DMS114 treated with DMSO at 0.1 percent for 48 hours (cell line): ENCODE measurements around the gene ARHGAP10.

Source experiments
- DNase-seq: peaks from one replicate; lab custom pipeline; 2025; ENCODE audit not compliant: unreplicated experiment; lab: John Stamatoyannopoulos, UW

The ARHGAP10 gene

DNA sequence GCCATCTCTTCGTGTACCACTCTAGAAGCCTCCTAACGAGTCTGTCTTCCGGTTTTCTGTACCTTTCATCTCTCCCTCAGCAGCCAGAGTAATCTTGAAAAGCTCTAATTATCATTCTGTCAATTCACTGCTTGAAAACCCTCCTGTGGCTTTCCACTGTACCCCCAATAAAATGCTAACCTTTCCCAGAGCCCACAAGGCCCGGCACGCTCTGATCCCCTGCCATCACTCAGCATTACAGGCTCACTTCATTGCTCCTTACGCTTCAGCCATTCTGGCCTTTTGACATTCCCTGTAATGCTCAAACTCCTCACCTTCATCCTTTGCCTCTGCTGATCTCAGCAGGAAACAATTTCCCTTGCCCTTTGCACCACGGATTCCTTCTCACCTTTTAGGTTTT, 112.9 kb downstream of the ARHGAP10 start:
- DNase-seq, result no peak

GRCh38 chr4:147846318-147847155, 114.6 kb downstream of the ARHGAP10 start:
- DNase-seq, result no peak

DNA sequence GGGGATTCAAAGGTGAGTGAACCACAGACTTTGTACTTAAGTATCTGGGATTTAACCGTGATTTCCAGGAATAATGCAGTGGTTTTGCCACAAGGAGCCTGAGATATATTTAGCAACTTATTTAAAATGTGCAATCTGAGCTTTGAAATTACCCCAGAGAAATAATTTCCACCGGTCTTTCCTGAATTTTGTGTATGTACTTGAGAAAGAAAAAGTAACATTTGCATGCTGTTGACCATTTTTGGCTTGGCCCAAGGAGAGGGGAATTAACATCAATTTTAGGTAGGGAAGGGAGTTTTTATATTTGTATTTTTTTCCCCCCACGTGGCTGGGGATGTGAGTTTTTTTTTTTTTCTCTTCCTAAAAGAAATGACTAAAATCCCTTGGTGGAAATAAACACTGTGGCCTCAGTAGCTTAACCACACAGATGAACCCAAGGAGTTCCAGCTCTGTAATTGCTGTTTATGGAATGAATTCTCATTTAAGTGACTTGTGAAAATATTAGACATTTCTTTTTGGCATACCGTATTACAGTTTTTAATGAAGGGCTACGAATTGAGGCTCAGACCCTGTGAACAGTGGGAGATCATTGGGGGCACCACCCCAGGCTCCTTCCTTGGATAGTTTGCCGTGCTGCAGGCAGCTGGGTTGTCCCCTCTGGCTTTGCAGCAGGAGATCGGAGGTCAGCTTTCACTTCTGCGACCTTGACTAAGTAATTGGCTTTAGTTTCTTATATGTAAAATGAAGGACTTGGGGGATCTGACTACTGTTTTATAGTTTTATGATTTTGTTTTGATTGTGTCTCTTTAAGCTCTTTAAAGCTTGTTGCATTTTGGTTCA, 116.1 kb downstream of the ARHGAP10 start:
- DNase-seq, result no peak

- DNase-seq, result no peak
Measured at GRCh38 chr4:147848634-147849033, 116.7 kb downstream of the ARHGAP10 start.

DNA sequence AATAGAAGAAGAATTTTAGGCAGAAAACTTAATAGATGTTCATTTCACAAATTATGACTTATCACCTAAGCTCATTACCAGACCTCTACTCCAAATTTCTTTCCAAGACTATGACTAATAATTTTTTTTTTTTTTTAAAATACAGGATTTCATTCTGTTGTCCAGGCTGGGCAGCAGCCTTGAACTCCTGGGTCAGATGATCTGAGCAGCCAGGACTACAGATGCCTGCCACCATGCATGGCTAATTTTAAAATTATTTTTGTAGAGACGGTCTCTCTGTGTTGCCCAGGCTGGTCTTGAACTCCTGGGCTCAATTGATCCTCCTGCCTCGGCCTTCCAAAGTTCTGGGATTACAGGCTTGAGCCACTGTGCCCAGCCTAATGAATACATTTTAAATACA, 119.2 kb downstream of the ARHGAP10 start:
- DNase-seq, result no peak

GRCh38 chr4:147853706-147854105, 121.8 kb downstream of the ARHGAP10 start:
- no peak for DNase-seq

DNA sequence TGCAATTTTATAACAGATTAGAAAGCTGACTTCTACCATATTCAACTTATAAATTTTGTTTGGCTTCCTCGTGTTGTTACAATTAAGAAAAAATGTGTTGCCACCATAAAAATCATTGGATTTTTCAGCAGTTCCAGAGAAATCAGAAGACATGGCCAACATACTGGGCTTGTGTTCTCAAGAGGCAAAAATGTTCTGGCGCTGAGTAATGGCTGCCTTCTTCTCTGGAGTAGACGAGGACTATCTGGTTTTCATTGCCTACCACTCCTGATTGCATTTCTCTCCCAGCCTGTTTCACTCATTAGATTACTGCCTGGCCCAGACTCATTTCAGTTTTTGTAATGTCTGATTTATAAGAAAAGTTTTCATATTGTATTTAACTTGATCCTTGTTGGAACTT, 122.3 kb downstream of the ARHGAP10 start:
- DNase-seq, result no peak

- no peak for DNase-seq
Measured at GRCh38 chr4:147855571-147856009, 123.7 kb downstream of the ARHGAP10 start.

DNA sequence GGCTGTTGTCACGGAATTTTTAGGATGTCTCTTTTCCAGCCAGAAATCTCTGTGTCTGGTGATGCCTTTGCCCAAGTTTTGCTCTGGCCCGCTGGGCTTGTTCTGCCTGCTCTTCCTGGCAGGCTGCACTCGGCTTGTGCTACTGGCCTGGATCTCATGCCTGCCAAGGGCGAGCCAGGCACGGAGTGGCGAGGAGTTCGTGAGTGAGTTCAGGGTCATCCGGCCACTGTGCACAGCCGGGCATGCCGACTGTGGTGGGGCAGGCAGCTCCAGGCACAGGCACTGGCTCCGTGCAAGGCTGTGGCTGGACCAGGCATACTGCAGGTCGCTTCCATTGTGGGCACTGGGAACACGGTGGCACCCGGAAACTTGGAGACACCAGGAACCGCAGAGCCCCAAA, 129.1 kb downstream of the ARHGAP10 start:
- DNase-seq, result no peak

DNA sequence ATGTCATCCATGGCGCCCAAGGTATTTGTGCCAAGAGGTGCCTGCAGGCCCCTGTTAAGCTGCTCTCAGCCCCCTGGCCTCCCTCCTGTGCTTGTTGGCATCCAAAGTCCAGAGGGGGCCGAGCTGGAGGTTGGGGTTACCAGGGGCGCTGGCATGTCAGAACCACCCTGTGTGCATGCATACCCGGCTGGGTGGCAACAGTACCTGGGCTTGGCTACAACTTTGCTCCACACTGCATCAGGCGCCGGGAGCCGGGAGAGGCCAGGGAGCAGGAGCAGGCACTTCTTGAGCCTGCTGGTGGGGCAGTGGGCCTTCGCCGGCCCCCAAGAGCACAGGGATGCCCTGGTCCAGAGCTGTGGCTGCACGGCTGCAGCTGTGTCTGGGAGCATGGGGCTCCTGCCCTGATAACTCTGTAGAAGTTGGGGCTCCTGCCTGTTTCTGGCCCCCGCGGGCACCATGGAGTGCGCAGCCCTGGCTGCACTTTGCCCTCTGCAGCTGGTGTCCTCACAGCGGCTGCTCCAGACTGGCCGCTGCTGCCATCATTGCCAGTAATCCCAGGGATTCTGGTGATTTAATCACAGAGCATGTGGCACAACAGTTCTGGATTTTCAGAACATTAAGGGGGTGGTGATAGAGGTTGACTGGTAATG, 130.3 kb downstream of the ARHGAP10 start:
- no peak for DNase-seq

DNA sequence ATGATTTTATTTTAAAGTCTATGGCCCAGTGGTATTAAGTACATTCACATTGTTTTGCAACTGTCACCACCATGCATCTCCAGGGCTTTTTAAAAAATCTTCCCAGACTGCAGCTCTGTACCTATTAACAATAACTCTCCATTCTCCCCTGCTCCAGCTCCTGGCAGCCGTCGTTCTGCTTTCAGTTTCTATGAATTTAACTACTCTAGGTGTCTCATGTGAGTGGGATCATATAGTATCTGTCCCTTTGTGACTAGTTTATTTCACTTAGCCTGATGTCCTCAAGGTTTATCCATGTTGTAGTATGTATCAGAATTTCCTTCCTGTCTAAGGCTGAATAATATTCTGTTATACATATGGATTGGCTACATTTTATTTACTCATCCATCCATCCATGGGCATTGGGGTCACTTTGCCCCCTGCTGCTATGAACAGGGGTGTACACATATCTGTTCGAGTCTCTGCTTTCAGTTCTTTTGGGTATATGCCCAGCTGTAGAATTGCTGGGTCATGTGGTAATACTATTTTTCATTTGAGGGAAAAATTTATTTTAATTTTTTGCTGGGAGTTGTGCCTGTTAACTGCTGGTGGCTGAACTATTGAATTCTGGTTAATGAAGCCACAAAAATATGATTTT, 131.3 kb downstream of the ARHGAP10 start:
- no peak for DNase-seq

DNA sequence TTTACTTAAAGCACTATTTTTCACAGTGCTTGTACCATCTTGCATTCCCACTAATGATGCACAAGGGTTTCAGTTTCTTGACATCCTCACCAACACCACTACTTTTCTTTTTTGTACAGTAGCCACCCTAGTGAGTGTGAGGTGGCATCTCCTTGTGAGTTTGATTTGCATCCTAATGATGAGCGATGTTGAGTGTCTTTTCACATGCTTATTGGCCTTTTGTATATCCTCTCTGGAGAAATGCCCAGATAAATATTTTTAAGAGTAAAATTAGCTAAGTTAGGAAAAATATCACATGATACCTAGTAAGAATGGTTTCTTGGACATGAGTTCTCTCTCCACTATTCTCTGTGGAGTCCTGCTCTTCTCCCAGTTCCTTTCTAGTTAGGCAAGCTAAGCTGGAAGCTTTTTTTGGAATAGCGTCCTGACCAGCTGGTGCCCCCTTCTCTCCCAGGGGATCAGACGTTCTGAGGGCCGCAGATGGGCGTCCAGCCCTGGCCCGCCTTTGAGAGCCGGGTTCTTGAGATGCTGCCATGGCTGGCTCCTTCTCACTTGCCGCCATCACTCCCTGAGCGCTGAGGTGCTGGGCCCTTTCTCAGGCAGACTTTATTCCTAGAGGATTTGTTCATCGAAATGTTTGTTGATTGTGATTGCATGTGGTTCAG, 132.1 kb downstream of the ARHGAP10 start:
- DNase-seq, result no peak

DNA sequence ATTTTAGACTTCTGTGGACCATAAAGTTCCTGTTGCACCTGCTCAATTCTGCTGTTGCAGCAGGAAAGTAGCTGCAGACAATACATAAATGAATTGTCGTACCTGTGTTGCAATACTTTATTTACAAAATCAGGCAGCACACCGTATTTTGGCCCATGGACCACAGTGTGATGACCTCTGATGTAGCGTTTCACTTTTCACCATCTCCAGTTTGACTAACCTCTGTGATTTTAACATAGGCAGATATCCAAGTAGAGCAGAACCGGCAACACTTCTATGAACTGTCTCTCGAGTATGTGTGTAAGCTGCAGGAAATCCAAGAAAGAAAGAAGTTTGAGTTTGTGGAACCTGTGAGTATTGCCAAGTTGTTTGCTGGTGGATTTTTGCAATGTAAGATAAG, 132.7 kb downstream of the ARHGAP10 start:
- DNase-seq, result no peak

DNA sequence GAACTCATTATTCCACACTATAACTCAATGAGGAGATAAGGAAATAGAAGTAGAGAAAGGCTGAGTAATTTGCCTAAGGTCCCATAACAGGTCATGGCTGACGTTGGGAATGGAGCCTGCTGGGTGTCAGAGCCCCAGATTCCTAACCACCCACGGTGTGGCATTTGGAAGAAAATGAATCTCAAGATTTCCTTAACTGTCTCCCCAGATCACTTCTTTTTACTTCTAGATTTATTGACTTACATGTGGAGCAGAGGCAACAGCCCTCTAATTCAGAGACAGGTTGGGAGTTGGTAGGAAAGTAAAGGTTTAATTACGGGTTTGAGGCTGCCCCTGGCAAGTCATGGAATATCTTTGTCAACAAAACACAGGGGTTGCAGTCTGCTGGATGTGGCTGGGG, 134.0 kb downstream of the ARHGAP10 start:
- no peak for DNase-seq

- DNase-seq, result peak; percentile 69
Measured at GRCh38 chr4:147866532-147867271, 134.8 kb downstream of the ARHGAP10 start.

DNA sequence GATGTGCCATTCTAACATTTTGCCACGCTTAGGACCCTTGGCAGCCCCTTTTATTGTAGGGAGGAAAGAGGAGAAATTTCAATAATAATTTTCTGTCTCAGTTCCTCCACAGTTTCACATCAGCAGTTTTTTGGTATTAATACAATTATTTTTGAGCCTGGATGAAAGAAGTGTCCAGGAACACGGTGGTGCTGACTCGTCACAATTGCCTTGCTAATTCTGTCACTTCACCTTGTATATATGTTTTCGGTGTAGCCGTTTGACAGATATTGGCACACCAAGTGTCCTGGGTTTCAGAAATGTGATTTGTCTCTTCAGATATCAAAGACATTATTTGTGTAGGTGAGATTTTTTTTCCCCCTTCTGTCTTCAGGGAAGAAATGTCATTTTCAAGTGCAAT, 142.2 kb downstream of the ARHGAP10 start:
- DNase-seq, result no peak

DNA sequence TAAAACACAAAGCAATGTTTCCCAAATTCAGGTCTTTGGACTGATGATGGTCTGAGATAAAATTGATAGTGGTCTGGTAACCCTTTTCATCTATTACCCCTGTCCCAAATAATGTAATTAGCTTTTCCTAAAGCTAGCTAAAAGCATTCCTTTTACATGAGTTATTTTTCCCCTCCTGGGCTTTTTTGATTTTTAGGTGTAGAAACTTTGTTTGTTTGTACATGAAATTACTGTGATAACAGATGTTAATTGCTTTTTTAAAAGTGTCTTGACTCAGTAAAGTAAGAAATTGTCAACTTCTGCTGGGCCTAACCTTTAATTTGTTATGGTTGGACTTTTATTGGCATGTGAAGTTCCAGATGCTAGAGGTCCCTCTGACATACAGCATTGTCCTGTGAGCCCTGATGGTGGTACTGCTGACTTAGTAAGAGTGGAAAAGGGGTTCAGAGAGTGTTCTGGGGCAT, 145.5 kb downstream of the ARHGAP10 start:
- DNase-seq, result no peak

DNA sequence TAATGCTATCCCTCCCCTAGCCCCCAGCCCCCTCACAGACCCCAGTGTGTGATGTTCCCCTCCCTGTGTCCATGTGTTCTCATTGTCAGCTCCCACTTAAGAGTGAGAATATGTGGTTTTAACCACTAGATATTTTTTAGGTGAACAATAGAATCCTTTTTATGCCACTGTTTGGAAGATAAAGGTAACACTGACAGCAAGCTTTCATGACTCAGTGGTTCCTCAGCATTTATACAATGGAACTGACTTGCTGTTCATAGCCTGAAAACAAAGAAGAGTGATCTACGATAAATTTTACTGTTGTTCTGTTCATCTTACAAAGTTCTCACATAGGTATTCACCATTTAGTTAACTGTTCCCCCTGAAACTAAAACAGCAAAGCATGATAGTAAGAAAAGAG, 147.8 kb downstream of the ARHGAP10 start:
- no peak for DNase-seq

DNA sequence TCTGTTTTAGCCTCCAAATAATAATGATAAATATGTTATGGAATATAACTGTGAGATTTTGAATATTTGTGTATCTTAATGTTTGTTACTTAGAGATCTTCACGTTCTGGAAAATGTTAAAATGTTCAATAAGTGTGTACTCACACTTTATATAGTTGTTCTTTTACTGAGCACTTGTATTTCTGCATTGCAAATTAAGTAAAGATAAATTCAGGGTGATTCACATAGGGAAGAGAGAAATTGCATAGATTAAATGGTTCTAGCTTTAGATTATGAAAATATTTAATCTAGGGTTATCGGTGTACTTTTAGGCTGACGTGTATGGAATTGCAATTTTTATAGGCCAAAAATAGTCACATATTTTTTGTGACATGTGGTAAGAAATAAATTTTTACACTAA, 148.6 kb downstream of the ARHGAP10 start:
- DNase-seq, result no peak

- no peak for DNase-seq
Measured at GRCh38 chr4:147884536-147884935, 152.6 kb downstream of the ARHGAP10 start.
